Measurements from ENCODE around the gene ETDC. TPM values are rescaled to one million over a fixed set of nuclear protein-coding genes. Genes with fewer than 3 reads are reported as not detected.

The ETDC gene
- total RNA-seq, 4 donors from 2014 or later = not detected

DNA sequence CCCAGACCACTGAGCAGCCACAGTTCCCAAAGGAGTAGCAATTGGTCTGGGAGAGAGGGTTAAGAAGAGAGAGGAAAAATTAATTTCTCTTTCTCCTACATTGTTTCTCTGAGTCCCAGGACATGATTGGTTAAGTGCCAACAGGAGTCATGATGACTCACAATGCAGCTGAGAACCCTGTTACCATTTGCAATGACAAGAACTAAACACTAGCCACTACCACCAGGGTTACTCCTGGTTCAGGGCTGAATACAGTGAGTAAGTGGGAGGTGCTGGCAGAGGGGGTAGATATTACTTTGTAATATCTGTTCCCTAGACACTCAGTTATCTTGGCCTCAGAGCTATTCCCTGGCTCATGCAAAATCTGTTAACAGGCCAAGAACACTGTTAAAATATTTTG, 18.0 kb downstream of the ETDC start:
- Histone ChIP-seq H3K9me3 (no peaks in the 10 kb centered on the region), H3K4me1 (no peaks in the 10 kb centered on the region), H3K27ac (no peak overlapping the region), H3K27me3 (no peaks in the 10 kb centered on the region), H3K36me3 (no peaks in the 10 kb centered on the region), H3K4me3 (no peak overlapping the region)
- no peak for TF ChIP-seq POLR2AphosphoS5 (IDR thresholded peaks at IDR 0.05)
- DNase-seq (ENCODE audit: low spot score in 2 of 2) = no peak

DNA sequence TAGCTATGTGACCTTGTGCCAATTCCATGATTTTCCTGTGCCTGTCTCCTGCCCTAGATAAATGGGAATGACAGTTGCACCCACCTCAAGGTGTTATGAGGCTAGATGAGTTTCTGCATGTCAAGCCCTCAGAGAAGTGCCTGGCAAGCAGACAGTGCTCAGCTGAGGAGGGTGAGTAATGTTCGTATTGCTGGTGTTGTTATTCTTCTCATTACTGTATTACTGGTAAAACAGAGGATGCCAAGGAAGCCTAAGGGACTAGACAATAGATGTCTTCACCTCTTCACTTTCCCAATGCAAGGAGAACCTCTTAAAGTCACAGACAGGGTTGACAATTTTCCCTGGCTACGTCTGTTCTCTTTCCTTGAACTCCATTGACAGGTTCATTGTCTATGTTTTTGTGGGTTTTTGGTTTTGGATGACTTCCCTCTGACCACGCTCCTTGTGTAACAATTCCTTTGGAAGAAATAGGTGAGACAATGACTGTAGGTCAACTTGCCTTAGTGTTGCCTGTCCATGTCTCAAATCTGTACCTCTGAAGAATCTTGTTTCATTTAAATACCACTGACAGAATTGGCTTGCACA, 19.2 kb downstream of the ETDC start:
- no peak for DNase-seq (ENCODE audit: low spot score in 2 of 2)
- Histone ChIP-seq H3K4me3 (no peak overlapping the region), H3K36me3 (no peaks in the 10 kb centered on the region), H3K4me1 (no peaks in the 10 kb centered on the region), H3K27ac (no peak overlapping the region), H3K9me3 (no peaks in the 10 kb centered on the region), H3K27me3 (no peaks in the 10 kb centered on the region)
- 49% methylated on average over 3 of the region's 3 CpGs for WGBS
- no peak for TF ChIP-seq POLR2A (IDR thresholded peaks at IDR 0.05)
- TF ChIP-seq POLR2AphosphoS5 (IDR thresholded peaks at IDR 0.05) = no peak
- no peak for TF ChIP-seq EP300 (IDR thresholded peaks at IDR 0.05)
- TF ChIP-seq, protein P1, sequence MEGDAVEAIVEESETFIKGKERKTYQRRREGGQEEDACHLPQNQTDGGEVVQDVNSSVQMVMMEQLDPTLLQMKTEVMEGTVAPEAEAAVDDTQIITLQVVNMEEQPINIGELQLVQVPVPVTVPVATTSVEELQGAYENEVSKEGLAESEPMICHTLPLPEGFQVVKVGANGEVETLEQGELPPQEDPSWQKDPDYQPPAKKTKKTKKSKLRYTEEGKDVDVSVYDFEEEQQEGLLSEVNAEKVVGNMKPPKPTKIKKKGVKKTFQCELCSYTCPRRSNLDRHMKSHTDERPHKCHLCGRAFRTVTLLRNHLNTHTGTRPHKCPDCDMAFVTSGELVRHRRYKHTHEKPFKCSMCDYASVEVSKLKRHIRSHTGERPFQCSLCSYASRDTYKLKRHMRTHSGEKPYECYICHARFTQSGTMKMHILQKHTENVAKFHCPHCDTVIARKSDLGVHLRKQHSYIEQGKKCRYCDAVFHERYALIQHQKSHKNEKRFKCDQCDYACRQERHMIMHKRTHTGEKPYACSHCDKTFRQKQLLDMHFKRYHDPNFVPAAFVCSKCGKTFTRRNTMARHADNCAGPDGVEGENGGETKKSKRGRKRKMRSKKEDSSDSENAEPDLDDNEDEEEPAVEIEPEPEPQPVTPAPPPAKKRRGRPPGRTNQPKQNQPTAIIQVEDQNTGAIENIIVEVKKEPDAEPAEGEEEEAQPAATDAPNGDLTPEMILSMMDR (IDR thresholded peaks at IDR 0.05) = no peak

DNA sequence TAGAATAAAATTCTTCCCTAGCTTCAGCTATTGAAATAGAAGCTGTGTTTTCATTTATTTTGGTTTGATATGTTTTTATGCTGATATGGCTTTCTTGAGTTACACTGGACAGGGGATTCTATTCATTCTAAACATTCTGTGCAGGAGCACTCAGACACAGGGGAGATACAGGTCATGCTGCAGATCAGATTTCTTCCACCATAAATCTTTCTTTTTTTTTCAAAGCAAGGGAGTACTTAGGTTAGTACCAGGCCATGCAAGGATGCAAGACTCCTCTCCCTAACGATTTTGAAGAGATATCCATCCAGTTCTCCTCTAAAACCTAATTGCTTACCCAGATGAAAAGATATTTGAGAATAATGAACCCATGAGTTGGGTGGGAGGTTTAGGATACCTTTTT, 21.4 kb downstream of the ETDC start:
- H3K27ac ChIP-seq = no peak overlapping the region
- no peak for DNase-seq (ENCODE audit: low spot score in 2 of 2)
- TF ChIP-seq, protein P1 (IDR thresholded peaks at IDR 0.05) = no peak
- no peak for TF ChIP-seq EP300 (IDR thresholded peaks at IDR 0.05)
- TF ChIP-seq POLR2AphosphoS5 (IDR thresholded peaks at IDR 0.05) = no peak
- TF ChIP-seq POLR2A (IDR thresholded peaks at IDR 0.05) = no peak
- H3K9me3 ChIP-seq = no peaks in the 10 kb centered on the region
- no peak overlapping the region for H3K4me3 ChIP-seq
- WGBS = 11% methylated on average over 1 of the region's 1 CpG
- H3K4me1 ChIP-seq = no peaks in the 10 kb centered on the region
- H3K27me3 ChIP-seq = no peaks in the 10 kb centered on the region
- no peaks in the 10 kb centered on the region for H3K36me3 ChIP-seq

DNA sequence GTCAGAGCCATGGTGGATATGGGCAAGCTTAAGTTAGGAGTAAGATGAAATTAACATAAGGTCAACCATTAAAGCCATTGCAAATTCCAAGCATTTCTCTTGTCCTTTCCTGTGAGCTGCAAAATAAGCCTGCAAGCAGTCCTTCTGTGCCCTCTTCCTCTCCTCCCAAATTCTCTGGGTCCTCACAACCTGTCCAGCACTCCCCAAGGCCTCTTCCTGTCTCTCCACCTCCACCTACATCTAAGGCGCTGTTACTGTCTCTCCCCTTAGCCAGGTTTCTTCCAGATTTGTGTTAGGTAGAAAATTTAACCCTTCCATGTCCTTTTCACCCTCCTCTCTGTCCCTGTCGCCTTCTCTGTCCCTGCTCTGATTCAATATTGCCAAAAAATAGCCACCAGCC, 22.2 kb downstream of the ETDC start:
- 79% methylated on average over 2 of the region's 2 CpGs for WGBS
- H3K27ac ChIP-seq = no peak overlapping the region

DNA sequence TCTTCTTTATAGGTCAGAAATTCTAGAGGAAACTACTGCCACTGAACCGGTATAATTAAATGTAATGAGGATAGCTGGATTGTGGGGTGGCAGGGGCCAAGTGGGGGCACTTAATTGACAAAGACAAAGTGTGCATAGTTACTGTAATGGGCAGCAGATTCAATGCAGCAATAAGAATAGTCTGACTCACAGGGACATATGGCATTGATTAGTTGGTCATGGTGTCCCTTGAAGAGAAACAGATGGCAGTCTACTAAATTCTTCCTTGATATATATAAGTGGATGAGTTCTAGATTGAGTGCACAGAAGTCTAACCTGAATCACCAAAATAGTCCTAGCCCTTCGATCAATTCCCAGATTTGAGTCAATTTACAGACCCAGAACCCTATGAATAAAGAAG, 31.6 kb downstream of the ETDC start:
- Histone ChIP-seq H3K27me3 (no peaks in the 10 kb centered on the region), H3K9me3 (no peaks in the 10 kb centered on the region), H3K27ac (no peak overlapping the region), H3K36me3 (no peaks in the 10 kb centered on the region), H3K4me1 (peaks cover 30% of the 10 kb centered on the region), H3K4me3 (peak overlapping the region; percentile 69)
- no peak for DNase-seq (ENCODE audit: low spot score in 2 of 2)
- TF ChIP-seq, protein P1 (IDR thresholded peaks at IDR 0.05) = no peak
- no peak for TF ChIP-seq POLR2A (IDR thresholded peaks at IDR 0.05)
- TF ChIP-seq EP300 (IDR thresholded peaks at IDR 0.05) = no peak
- TF ChIP-seq POLR2AphosphoS5 (IDR thresholded peaks at IDR 0.05) = no peak
- 63% methylated on average over 2 of the region's 2 CpGs for WGBS

More for the DNA sequence above, 22.2 kb downstream of the ETDC start:
- H3K4me3 ChIP-seq = no peak overlapping the region
- no peak for DNase-seq (ENCODE audit: low spot score in 2 of 2)
- no peaks in the 10 kb centered on the region for H3K9me3 ChIP-seq
- H3K4me1 ChIP-seq = no peaks in the 10 kb centered on the region
- H3K36me3 ChIP-seq = no peaks in the 10 kb centered on the region
- no peaks in the 10 kb centered on the region for H3K27me3 ChIP-seq
- no peak for TF ChIP-seq POLR2A (IDR thresholded peaks at IDR 0.05)
- TF ChIP-seq POLR2AphosphoS5 (IDR thresholded peaks at IDR 0.05) = no peak
- TF ChIP-seq, protein P1 (IDR thresholded peaks at IDR 0.05) = no peak
- TF ChIP-seq EP300 (IDR thresholded peaks at IDR 0.05) = no peak

DNA sequence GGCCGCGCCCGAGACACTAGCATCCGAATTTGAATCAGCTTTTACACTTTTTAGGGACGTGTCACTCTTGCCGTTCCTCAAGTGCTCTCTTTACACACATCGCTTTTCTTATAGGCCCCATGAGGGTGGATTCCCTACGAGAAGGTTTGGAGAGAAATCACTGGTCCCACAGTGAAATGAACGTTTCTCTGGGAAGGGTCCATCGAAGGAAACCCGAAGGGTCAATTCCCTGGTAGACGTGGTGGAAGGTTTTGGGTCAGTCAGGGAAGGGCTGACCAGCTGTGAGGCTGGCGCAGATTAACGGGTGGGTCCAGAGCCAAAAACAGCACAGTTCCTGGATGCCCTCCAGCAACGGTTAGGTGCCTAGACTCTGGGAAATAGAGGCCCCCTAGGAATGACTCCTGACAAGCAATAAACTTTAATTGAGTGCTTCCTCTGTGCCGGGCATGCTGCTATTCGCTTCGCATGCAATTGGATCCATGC, 35.9 kb downstream of the ETDC start:
- Histone ChIP-seq H3K36me3 (peaks cover 8% of the 10 kb centered on the region), H3K27me3 (no peaks in the 10 kb centered on the region), H3K4me1 (peaks cover 25% of the 10 kb centered on the region), H3K9me3 (no peaks in the 10 kb centered on the region), H3K27ac (peak overlapping the region; percentile 93), H3K4me3 (peak overlapping the region; percentile 69)
- DNase-seq (ENCODE audit: low spot score in 2 of 2) = no peak
- no peak for TF ChIP-seq EP300 (IDR thresholded peaks at IDR 0.05)
- no peak for TF ChIP-seq POLR2A (IDR thresholded peaks at IDR 0.05)
- TF ChIP-seq, protein P1 (IDR thresholded peaks at IDR 0.05) = no peak
- no peak for TF ChIP-seq POLR2AphosphoS5 (IDR thresholded peaks at IDR 0.05)
- WGBS = 39% methylated on average over 16 of the region's 18 CpGs

All from suprapubic skin (tissue), 4 donors.